ENCODE data around the gene CSPG4.
"Not testable (repeated sequence)": the region's sequence is repeated elsewhere in the genome, so short reads cannot be mapped to it uniquely, and the experiment has no call there.

The CSPG4 gene

DNA sequence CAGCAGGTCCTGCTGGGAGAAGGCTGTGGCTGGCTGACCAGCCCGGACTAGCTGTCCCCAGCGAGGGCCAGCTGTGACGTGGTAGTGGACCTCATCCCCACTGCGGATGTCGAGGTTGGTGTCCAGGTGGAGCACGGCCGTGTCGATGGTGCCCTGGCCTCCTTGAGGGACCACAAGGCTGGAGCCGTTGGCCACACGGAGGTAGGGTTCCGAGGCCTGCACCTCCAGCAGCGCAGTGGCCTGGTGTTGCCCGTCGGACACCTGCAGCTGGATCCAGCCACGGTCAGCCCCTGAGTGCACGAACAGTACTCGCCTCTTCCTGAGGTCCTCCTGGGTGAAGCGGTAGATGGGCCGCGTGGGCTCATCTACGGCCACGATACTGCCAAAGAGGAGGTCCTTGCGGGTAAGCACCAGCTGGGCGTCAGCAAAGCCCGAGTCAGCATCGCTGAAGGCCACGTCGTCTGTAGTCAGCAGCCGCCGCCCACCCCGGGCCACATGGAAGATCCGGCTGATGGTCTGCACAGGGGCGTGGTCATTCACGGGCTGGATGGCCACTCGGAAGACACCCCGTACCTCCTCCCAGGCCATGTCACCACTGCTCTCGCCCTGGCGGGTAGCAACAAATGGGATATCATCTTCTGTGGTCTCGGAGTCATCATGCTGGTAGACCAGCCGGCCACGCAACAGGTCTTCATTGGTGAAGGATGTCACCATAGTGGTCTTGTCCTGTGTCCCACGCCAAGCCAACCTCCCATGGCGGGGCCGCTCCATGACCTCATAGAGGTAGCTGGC is 25.0 kb downstream of the CSPG4 start:
- DNase-seq: no peak

DNA sequence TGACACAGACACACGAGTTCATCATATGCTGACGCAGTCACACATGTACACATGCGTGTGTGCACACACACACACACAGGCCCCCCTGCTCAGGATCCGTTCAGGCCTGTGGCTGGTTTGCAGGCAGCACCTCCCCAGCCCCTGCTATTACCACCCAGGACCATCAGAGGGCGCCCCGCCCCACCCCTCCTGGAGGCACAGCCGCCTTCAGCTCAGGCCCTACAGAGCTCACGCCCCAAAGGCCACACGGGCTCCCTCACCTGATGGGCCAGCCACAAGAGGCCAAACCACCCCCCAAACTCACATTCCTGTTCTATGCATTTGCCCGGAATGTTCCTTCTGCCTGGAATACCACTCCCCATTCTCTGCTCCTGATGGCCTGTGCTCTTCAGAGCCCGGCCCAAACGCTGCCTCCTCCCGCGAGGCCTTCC is 26.4 kb downstream of the CSPG4 start:
- not testable (repeated sequence) for DNase-seq

DNA sequence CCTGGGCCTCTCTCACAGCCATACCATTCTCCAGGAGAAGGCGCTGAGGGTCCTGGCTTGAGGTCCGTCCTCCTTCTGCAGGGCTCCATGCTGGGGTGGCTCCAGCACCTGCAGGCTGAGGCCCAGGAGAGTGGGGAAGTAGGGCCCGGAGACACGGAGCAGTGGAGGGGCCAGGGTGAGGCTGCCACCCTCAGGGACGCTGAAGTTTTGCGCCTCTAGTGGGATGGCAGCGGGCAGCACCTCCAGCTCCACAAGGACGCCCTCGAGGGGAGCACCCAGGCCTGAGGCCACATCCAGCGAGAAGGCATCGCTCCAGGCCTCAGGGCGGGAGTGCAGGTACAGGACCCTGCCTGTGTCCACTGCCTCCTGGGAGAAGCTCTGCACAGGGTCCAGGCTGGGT is 27.5 kb downstream of the CSPG4 start:
- DNase-seq: no peak

DNA sequence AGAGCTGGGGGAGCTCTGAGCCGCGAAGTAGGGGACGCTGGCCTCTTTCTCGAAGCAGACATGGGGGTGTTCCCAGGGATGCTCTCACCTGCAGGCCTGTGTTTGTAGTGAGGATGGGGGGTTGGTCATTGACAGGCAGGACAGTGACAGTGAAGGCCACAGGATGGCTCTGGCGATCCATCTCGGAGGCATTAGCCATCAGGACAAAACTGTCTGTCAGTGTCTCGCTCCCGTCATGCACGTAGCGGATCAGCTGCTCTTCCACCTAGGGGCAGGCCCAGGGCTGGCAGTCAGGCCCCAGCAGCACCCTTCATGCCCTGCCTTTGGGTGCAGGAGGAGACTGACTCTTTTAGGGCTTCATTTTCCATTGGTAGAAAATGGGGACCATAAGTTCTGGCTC is 28.0 kb downstream of the CSPG4 start:
- no peak for DNase-seq

DNA sequence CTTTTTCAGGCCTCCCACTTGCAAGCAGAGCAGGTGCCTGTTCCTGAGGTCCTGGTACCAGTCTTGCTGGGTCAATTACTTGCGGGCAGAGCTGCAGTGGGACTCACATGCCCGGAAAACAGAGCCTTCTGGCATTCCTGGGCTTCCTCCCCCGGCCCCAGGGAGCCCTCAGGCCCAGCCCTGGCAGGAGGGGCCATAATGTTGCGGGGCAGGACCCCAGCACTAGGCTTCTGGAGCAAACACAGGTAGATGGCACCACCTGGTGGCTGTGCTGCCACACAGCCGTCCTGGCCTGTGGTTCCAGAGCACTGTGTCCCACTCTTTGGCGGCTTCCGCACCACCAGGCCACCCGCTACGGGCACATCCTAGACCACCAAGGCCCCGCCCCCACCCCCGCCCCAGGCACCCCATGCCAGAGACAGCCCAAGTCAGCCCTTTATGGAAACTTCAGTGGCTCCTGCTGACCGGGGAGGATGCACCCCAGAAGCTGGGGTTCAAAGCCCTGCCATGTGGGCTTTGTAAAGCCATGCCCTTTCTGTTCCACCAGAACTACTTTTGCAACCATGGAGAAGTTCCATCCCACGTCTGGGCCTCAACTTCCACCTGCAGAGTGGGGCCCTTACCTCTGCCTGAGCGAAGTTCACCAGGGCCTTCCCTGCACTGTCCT is 28.9 kb downstream of the CSPG4 start:
- not testable (repeated sequence) for DNase-seq

DNA sequence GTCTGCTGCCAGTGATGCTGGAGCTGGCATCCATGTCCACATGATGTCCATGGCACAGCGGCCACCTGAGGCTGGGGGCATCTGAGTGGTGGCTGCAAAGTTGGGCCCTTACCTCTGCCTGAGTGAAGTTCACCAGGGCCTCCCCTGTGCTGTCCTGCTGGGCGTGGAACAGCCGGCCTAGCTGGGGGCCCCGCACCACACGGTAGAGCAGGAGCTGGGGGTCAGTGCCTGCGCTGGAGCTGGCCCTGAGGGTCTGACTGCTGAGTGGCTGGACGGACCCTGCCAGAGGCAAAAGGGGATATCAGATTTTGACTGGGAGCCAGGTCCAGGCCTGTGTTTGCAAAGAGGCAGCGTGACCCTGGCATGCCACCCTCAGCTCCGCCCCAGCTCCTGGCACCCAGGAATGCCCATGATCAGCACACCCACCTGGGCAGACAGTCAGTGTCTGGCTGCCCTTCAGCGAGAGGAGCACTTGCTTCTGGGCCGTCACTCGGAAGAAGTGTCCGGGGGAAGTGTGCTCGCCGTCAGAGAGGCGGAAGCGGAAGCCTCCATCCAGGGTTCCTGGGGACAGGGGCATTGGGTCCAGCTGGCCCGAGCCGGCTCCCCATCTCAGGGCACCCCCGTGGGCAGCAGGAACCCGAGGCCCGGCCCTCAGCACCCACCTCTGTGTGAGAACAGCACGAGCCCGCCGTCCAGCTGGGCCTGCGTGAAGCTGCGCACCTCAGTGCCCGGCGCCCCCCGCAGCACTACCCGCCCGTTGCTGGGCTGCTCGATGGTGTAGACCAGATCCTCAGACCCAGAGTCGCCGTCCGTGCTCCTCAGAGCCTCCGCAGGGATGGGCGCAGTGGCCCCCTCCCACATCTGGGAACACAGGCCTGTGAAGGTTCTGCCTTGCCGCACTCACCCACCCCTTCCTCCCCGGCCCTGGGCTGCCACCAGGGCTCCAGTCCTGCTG is 30.2 kb downstream of the CSPG4 start:
- DNase-seq: no peak

DNA sequence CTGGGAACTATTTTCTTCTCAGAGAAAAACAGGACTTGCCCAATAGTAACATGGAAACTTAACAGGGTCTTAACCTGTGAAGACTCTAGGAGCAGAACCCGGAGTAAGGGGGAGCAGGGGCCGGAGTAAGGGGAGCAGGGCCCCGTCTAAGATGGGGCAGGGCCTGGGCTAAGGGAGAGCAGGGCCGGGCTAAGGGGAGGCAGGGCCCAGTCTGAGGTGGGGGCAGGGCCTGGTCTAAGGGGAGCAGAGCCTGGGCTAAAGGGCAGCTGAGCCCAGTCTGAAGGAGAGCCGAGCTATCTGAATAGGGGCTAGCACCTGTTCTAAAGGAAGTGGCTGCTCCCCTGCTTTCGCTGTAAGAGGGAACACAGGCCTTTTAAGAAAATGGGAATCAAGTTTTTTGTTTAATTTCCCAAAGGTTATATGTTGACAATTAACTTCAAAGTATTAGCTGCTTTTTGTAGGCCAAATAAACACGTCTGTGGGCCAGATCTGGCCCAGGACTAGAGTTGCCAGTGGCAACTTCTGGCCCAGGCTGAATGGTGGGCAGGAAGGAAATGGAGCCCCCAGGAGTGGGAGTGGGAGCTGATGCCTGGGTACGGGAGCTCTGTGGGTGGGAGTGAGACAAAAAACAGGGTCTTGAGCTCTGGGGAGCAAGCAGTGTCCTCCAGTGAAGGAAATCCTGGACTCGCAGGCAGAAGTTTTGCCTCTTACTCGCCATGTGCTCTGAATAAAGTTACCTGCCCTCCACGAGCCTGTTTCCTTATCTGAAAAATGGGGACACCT is 32.5 kb downstream of the CSPG4 start:
- no peak for DNase-seq

DNA sequence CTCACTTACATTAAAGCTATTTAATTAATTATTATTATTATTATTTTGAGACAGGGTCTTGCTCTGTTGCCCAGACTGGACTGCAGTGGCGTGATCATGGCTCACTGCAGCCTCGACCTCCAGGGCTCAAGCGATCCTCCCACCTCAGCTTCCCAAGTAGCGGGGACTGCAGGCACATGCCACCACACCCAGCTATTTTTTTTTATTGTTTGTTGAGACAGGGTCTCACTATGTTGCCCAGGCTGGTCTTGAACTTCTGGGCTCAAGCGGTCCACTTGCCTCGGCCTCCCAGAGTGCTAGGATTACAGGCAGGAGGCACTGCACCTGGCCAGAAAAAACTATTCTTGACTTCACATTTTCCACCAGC is 34.3 kb downstream of the CSPG4 start:
- DNase-seq: not testable (repeated sequence)

DNA sequence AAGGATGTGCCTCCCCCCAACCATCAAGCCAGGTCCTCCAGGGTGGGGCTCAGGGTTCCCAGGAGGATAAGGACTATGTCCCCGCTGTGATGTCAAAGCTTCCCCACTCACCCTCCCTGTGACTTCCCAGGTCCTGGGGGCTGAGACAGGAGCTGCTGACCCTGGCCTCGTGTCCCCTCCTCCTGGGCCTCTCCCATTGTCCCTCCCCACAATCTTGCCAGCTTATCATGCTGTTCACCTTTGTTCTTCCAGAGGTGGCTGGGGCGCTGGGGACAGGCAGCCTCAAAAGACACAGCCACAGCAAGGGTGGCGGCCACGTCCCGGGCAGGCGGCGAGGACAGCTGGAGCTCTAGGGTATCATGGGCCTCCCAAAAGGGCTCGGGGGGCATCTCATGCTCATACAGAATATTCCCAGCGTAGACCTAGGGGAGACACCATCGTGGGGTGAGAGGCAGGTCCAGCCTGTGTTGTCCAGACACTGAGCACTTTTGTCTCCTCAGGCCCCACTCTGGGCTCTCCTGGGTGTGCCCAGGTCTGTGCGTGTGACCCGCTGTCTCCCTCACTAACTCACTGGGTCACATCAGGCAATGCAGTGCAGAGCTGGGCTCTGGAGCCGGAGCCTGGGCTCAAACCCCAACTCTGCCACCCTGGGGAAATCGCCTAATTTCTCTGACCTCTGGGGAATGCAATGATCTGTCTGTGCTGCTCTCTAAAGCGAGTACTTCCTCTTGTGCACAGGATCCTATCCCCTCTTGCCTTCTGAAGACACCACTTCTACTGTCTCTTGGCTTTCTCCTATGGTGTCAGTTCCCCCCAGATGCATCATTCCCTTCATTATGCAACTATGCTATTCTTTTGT is 35.0 kb downstream of the CSPG4 start:
- DNase-seq: no peak

DNA sequence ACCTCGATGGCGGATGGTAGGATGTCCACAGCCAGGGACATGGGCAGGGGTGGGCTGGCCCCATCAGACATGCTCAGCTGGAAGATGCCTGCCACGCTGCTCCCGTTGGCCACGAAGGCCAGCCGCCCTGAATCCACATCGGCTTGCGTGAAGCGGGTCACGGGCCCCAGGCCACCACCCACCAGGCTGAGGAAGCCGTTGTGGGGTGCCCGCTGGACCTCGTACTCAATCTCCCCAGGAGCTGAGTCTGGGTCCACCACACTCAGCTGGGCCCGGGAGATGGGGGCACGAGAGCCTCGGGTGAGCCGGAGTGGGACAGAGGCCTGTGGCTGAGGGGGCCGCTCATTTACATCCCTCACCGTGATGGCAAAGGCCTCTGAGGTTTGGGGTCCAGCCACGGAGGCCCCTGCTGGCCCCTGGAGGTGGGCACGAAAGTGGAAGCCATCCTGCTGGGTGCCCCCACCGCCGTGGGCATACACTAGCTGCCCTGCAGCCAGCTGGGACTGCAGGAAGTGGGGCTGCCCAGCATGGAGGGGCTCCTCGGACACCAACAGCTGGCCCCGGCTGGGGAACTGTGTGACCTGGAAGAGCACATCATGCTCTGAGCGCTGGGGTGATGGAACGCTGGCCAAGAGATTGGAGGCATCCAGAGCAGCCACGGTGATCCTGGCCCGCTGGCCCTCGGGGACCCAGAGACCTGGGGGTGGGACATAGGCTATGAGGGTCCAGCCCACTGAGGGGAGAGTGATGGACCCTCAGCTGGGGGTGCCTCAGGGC is 35.8 kb downstream of the CSPG4 start:
- no peak for DNase-seq

DNA sequence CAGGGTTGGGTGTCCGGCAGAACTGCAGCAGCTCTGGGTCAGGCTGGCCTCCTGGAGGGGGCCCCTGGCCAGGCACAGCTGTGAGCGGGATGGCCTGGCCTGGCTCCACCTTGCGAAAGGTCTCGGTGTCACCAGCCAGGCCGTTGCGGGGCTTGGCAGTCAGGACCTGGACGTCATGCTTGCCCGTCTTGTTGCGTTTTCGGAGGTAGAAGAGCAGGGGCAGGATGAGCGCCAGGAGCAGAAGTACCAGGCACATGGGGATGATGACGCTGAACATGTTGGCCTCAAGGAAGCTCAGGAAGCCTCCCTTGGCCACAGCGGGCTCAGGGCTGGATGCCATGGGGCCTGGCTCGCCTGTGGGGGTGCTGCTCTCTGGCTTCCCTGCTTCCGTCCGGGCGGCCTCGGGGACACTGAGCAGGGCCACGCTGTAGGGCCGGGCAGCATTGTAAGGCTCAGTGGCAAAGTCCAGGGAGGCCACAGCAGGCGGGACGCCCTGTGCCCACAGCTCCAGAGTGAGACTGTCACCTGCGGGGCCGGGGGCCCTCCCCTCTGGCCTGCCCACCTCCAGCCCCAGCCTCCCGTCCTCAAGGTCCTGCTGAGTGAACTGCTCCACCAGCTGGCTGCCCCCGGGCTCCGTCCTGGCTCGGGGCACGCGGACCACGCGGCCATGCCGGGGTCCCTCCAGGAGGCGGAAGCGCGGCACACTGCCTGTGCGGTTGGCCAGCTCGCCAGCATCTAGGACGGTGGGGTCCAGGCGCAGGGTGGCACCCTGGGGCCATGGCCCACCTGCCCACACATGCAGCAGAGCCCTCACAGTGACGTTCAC is 36.9 kb downstream of the CSPG4 start:
- DNase-seq: no peak

DNA sequence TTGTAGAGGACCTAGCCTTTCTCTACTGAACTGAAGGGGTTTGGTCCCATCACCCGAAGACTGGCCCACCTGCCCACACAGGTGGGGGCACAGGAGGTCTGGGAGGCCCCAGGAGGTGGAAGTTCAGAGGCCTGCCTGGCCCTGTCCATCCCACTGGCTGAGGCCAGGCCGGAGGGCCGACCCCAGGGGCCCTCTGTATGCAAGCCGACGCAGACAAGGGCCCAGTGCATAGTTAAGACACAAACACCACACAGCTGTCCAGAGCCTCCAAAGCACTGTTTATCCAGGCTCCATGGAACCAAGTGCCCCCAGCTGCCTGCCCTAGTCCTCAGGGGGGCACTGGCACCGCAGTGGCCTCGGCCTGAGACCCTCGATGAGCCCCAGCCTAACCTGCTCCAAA is 38.3 kb downstream of the CSPG4 start:
- no peak for DNase-seq

DNA sequence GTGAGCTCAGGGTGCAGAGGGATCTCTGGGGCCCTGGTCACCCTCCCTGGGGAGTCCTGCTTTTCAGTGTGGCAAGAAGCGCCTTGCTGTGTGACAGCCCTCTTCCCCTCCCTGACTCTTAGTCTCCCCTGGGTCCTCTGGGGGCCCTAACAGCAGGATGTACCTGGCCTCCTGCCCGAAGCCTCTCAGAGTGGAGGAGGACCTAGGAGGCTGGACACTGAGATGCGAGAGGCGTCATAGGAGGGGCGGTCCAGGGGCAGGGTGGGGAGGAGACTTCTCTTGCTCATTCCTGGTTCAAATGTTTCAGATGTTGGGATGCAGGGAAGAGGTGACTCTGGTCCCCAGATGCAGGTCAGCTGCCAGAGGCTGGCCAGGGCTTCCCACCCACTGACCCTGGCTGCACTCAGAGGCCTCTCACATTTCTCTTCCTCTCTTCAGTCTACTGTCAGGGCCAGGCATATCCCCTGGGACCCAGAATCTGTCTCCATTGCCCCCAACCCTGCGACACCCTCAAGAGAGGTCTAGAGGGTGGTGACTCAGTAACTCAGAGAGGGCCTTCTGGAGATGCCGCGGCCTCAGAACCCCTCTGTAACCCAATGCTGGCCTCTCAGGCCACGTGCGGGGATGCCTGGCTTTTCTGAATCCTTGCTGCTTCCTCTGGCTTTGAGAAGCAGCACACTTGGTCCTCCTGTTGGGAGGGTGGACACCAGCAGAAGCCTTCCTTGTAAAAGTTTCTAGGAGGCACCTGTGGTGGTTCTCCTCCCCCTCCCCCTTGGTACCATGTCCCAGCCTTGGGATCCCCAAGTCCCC is 39.0 kb downstream of the CSPG4 start:
- no peak for DNase-seq

DNA sequence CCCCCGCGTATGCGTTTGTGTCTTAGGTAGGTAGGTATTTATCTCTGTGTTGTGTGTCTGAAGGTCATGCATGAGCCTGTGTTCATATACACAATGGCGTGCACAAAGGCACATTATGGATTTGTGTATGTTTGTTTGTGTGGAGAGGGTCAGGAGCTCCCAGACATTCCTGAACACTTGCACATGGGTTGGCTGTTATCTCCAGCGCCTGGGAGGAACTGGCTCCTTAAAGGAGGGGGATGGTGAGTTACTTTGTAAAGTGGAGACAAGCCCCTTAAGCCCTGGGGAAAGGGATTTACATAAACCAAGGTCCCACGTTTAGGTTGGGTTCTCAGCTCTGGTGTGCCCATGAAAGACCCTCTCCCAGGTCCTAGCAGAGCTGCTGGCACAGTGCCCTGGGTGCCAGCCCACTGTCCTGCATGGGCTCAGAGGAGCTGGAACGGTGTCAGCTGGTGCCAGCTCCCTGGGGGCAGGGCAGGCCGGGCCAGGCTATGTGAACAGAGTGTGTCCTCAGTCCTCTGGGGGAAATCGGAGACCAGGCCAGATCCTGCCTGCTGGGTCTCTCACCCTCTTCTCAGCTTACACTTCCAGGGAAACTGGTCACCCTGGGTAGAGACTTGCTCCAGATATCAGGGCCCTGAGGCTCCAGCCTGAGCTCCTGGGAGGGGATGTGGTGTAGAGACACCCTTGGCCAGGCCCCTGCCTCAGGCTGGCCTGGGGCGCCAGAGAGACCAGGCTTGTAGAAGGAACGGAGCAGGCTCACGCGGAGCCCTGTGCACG is 39.8 kb downstream of the CSPG4 start:
- DNase-seq: no peak

DNA sequence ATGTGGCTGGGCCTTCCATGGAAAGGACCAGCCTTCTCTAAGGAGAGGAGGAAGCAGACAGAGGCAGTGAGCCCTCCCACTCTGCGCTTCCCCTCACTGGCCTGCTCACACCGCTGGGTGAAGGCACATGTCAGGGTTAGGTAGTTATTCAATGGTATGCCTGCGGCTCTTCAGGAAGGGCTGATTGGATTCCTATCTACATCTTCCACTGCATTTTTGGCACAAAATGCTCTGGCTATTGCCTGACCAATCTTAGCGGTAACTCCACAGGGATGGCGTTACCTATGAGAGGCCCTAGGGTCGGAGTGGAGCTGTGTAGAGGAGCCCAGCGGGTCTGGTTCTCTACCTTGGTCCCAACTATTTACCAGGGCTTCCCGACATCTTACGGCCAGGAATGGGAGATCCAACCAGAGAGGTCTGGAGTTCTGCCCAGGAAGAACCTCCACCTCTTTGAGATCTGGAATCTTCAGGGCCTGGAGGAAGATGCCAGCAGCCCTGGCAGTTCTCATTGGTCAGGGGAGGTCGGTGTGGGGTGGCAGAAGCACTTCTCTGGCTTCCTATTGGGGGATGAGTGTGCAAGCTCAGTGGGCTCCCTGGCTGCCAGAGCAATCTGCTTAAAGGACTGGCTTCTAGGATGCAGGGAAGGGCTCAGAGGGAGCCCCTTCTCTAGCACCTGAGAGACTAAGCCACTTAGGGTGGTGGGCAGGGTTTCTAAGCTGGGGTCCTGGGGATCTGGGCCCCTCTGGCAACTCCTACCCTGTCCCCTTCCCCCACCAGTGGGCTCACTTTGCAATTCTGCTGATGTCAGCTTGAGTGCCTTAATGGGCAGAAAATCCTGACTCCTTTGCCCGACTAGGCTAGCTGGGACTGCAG is 40.7 kb downstream of the CSPG4 start:
- no peak for DNase-seq

DNA sequence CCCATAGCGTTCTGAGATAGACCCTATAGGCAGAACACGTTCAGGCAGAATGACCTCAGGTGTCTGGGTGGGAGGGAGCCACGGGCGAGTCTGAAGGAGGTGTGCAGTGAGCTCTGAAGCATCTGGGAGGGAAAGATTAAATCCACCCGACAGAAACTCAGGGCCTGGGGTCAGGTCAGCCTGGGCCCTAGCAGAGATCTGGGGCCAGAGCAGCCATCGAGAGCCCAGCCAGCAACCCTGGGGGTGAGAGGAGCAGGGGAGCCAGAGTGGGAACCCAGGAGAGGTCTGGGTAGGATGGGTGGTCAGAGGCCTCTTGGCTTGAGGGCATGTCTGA is 42.8 kb downstream of the CSPG4 start:
- no peak for DNase-seq

DNA sequence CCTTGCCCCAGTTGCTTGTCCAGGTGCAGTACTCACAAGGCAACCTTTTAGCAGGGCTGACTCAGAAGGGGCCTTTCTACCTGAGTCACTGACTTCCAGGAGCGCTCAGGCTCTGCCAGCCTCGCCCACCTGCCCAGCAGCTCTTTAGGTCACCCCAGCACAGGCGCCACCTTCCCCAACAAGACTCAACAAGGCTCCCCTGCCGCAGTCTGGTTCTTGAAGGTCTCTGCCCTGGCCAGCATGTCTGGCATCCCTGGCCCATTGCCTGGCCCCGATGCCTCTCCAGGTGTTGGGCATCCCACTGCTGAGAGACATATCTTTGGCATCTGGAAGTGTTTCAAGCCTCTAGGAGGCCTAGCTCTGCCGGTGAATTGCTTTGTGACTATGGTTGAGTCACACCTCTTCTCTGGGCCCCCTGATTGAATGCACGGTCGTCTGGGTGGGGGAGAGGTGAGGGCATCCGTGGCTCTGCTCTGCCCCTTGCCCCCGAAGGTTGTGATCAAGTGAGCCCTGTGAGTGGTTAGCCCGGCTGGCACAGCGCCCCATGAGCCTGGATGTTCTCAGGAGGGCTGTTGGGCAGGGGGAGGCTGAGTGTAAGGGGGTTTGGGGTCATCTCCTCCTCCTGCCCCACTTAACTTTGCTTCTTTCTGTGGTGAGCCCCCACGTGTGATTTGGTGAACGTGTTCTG is 43.3 kb downstream of the CSPG4 start:
- no peak for DNase-seq
